HepG2 (cell line): ENCODE results near the gene SCYGR8. TPM values are rescaled to one million over a fixed set of nuclear protein-coding genes. Genes with fewer than 3 reads are reported as not detected.

Experiments used
- CBX5 ChIP-seq: sonication (generic); formaldehyde crosslinking; IDR thresholded peaks from 2 replicates; pipeline ENCODE4 v1.4.0; 2020; ENCODE audit warnings: missing genetic modification reagents, borderline replicate concordance
- CCDC6 ChIP-seq: sonication (generic); formaldehyde crosslinking; IDR thresholded peaks from 2 replicates; pipeline ENCODE4 v1.8.1; 2022; ENCODE audit warnings: mild to moderate bottlenecking, missing genetic modification reagents, moderate library complexity
- DRAP1 ChIP-seq: IDR thresholded peaks from 2 replicates; pipeline ENCODE4 v1.6.1; 2016; ENCODE audit warnings: missing genetic modification reagents, missing compliant biosample characterization
- FOXA3 ChIP-seq: IDR thresholded peaks from 2 replicates; pipeline ENCODE4 v1.6.1; 2016; ENCODE audit warnings: missing genetic modification reagents, missing compliant biosample characterization
- GATAD2A ChIP-seq: IDR thresholded peaks from 2 replicates; pipeline ENCODE4 v1.6.1; 2016
- HDAC1 ChIP-seq: sonication (generic); formaldehyde crosslinking; IDR thresholded peaks from 2 replicates; pipeline ENCODE4 v1.5.1; 2020; ENCODE audit warnings: mild to moderate bottlenecking, missing genetic modification reagents
- HMG20A ChIP-seq: IDR thresholded peaks from 2 replicates; pipeline ENCODE4 v1.6.1; 2016; ENCODE audit warnings: borderline replicate concordance
- HOXA3 ChIP-seq: sonication (generic); formaldehyde crosslinking; IDR thresholded peaks from 2 replicates; pipeline ENCODE4 v1.5.0; 2020; ENCODE audit warnings: missing genetic modification reagents
- LBX2 ChIP-seq: sonication (generic); formaldehyde crosslinking; IDR thresholded peaks from 2 replicates; pipeline ENCODE4 v1.5.0; 2020; ENCODE audit warnings: missing genetic modification reagents, mild to moderate bottlenecking, borderline replicate concordance
- MIER2 ChIP-seq: IDR thresholded peaks from 2 replicates; pipeline ENCODE4 v1.6.1; 2016; ENCODE audit warnings: missing biosample characterization, missing genetic modification reagents
- MIXL1 ChIP-seq: IDR thresholded peaks from 2 replicates; pipeline ENCODE4 v1.6.1; 2016
- RFXANK ChIP-seq: IDR thresholded peaks from 2 replicates; pipeline ENCODE4 v1.6.1; 2016
- SIX1 ChIP-seq: sonication (generic); formaldehyde crosslinking; IDR thresholded peaks from 2 replicates; pipeline ENCODE4 v1.4.0; 2020; ENCODE audit warnings: missing genetic modification reagents, borderline replicate concordance
- SRSF4 ChIP-seq: fragments of 200-400 bp; formaldehyde crosslinking; IDR thresholded peaks from one replicate; pipeline ENCODE4 v1.6.1; 2018; ENCODE audit warnings: mild to moderate bottlenecking, low read depth, low read length, moderate library complexity; ENCODE audit not compliant: poor library complexity, severe bottlenecking
- TFAP4 ChIP-seq: sonication (generic); IDR thresholded peaks from 2 replicates; pipeline ENCODE4 v1.6.1; 2016; ENCODE audit warnings: low read depth, borderline replicate concordance
- YY1 ChIP-seq: IDR thresholded peaks from 2 replicates; pipeline ENCODE4 v1.6.1; 2011; ENCODE audit warnings: low read length, low read depth, moderate library complexity, mild to moderate bottlenecking; ENCODE audit not compliant: insufficient read depth, insufficient replicate concordance
- ZBTB25 ChIP-seq: IDR thresholded peaks from 2 replicates; pipeline ENCODE4 v1.6.1; 2018; ENCODE audit warnings: missing genetic modification reagents
- ZNF180 ChIP-seq: sonication (generic); formaldehyde crosslinking; IDR thresholded peaks from 2 replicates; pipeline ENCODE4 v1.4.0; 2020; ENCODE audit warnings: low read depth, missing genetic modification reagents, borderline replicate concordance
- ZNF3 ChIP-seq: IDR thresholded peaks from 2 replicates; pipeline ENCODE4 v1.7.0; 2017; ENCODE audit warnings: inconsistent platforms
- ZNF556 ChIP-seq: sonication (generic); formaldehyde crosslinking; IDR thresholded peaks from 2 replicates; pipeline ENCODE4 v1.4.0; 2020; ENCODE audit warnings: mild to moderate bottlenecking, missing genetic modification reagents, borderline replicate concordance
- ZNF766 ChIP-seq: sonication (generic); formaldehyde crosslinking; IDR thresholded peaks from 2 replicates; pipeline ENCODE4 v1.5.0; 2020; ENCODE audit warnings: missing genetic modification reagents, borderline replicate concordance
- polyA plus RNA-seq, 8 experiments: library from polyadenylated mRNA; depleted of rRNA in 3 of 8; stranded (reverse) in 7 of 8; unstranded in 1 of 8; fragments of >200 nt; fragmentation: Illumina TruSeq in 4 of 8; extraction: Trizol in 4 of 8; gene quantifications; 2 replicates each; pipeline versions ENCODE4 v1.2.1 to v1.2.3, GENCODE V29; 2011 to 2016; ENCODE audit warnings: low read depth in 4 of 8, missing spikeins in 1 of 8, mixed read lengths in 1 of 8; ENCODE audit not compliant: insufficient read depth in 1 of 8
- total RNA-seq, 5 experiments: library from RNA; depleted of rRNA; stranded (reverse); fragments of >200 nt; fragmentation: Illumina TruSeq; extraction: Trizol; gene quantifications; 2 replicates each; pipeline ENCODE4 v1.2.3, GENCODE V29; 2016; ENCODE audit warnings: low read depth in 1 of 5
- TF ChIP-seq, protein P1 (sequence below): sonication (generic); formaldehyde crosslinking; IDR thresholded peaks from 2 replicates; pipeline ENCODE4 v1.4.0; 2020; ENCODE audit warnings: mild to moderate bottlenecking, missing genetic modification reagents
- TF ChIP-seq, protein P2 (sequence below): sonication (generic); formaldehyde crosslinking; IDR thresholded peaks from 2 replicates; pipeline ENCODE4 v1.8.0; 2022; ENCODE audit warnings: mild to moderate bottlenecking, missing genetic modification reagents, borderline replicate concordance
- TF ChIP-seq, protein P3 (sequence below): IDR thresholded peaks from 2 replicates; pipeline ENCODE4 v1.6.1; 2016

The SCYGR8 gene
- total and polyA plus RNA-seq, 2 of the 13 experiments (the other 11 are each of a cell fraction or from before 2014, with no cell fraction given), result not detected

DNA sequence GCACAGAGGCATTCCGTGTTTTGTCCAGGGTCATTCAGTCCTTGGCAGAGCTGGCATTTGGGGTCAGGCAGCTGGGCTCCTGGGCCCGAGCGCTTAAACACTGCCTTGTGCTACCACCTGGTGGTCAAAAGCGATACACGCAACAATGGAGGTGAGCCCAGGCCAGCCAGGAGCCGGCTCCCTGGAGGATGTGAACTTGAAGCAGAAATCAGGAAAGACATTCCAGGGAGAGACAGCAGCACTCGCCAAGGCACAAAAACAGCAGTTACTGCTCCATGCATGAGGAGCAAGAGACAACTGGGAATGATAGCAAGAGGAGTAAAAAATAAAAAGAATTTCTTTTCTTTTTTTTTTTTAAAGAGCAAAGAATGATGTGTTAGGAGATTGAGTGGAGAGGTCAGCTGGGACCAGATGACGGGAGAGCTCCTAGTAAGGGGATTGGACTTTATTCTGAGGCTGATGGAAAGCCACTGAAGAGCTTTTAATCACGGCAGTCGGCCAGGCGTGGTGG, 20.7 kb downstream of the SCYGR8 start (continued):
- TF ChIP-seq TFAP4, result peak; percentile 83
- TF ChIP-seq, protein P1, sequence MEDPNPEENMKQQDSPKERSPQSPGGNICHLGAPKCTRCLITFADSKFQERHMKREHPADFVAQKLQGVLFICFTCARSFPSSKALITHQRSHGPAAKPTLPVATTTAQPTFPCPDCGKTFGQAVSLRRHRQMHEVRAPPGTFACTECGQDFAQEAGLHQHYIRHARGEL (CRISPR knock-in tag), result no peak
- peak; percentile 23; the same call in 1 of the 2 replicates for TF ChIP-seq FOXA3
- peak; percentile 26; the same call in 1 of the 2 replicates for TF ChIP-seq SIX1 (CRISPR knock-in tag)
- TF ChIP-seq ZNF556, result peak; percentile 51; the same call in 1 of the 2 replicates
- peak; percentile 73 for TF ChIP-seq GATAD2A
- TF ChIP-seq DRAP1 (CRISPR knock-in tag), result 0 out of 2 replicates have a peak, but pooled peaks have one; percentile 42
- TF ChIP-seq, protein P2, sequence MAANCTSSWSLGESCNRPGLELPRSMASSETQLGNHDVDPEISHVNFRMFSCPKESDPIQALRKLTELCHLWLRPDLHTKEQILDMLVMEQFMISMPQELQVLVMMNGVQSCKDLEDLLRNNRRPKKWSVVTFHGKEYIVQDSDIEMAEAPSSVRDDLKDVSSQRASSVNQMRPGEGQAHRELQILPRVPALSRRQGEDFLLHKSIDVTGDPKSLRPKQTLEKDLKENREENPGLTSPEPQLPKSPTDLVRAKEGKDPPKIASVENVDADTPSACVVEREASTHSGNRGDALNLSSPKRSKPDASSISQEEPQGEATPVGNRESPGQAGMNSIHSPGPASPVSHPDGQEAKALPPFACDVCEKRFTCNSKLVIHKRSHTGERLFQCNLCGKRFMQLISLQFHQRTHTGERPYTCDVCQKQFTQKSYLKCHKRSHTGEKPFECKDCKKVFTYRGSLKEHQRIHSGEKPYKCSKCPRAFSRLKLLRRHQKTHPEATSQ (CRISPR knock-in tag), result peak; percentile 42; the same call in 1 of the 2 replicates
- 0 out of 2 replicates have a peak, but pooled peaks have one; percentile 23 for TF ChIP-seq HDAC1
- 0 out of 2 replicates have a peak, but pooled peaks have one; percentile 31 for TF ChIP-seq ZNF766 (CRISPR knock-in tag)
- TF ChIP-seq HMG20A (CRISPR knock-in tag), result 0 out of 2 replicates have a peak, but pooled peaks have one; percentile 12
- TF ChIP-seq MIER2, result no peak
- TF ChIP-seq SRSF4, result no peak
- TF ChIP-seq CBX5 (CRISPR knock-in tag), result peak; percentile 80; the same call in 1 of the 2 replicates
- no peak for TF ChIP-seq ZNF3 (CRISPR knock-in tag)
- TF ChIP-seq LBX2 (CRISPR knock-in tag), result no peak
- 0 out of 2 replicates have a peak, but pooled peaks have one; percentile 31 for TF ChIP-seq CCDC6 (CRISPR knock-in tag)
- no peak for TF ChIP-seq ZNF180 (CRISPR knock-in tag)
- peak; percentile 36; the same call in 1 of the 2 replicates for TF ChIP-seq HOXA3 (CRISPR knock-in tag)
- TF ChIP-seq ZBTB25 (CRISPR knock-in tag), result peak; percentile 79; the same call in 1 of the 2 replicates
- TF ChIP-seq, protein P3, sequence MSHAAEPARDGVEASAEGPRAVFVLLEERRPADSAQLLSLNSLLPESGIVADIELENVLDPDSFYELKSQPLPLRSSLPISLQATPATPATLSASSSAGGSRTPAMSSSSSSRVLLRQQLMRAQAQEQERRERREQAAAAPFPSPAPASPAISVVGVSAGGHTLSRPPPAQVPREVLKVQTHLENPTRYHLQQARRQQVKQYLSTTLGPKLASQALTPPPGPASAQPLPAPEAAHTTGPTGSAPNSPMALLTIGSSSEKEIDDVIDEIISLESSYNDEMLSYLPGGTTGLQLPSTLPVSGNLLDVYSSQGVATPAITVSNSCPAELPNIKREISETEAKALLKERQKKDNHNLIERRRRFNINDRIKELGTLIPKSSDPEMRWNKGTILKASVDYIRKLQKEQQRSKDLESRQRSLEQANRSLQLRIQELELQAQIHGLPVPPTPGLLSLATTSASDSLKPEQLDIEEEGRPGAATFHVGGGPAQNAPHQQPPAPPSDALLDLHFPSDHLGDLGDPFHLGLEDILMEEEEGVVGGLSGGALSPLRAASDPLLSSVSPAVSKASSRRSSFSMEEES (CRISPR knock-in tag), result 0 out of 2 replicates have a peak, but pooled peaks have one; percentile 43
- TF ChIP-seq YY1, result peak; percentile 80
- peak; percentile 53; the same call in 1 of the 2 replicates for TF ChIP-seq MIXL1 (CRISPR knock-in tag)
- peak; percentile 84; the same call in 1 of the 2 replicates for TF ChIP-seq RFXANK (CRISPR knock-in tag)
